ENCODE data around the gene PPP2R3A. TPM values are rescaled to one million over a fixed set of nuclear protein-coding genes. Genes with fewer than 3 reads are reported as not detected.

Gene PPP2R3A
- total and polyA plus RNA-seq, 3 donors from 2014 or later: 12.2 to 41.7 (median 35.4) TPM

- Histone ChIP-seq H3K4me1 (peaks cover 4% of the 10 kb centered on the region), H3K27ac (no peak overlapping the region), H3K36me3 (ENCODE audit: low read depth, missing control alignments) (no peaks in the 10 kb centered on the region), H3K4me3 (no peak overlapping the region), H3K9me3 (no peaks in the 10 kb centered on the region), H3K27me3 (no peaks in the 10 kb centered on the region)
- intact Hi-C loops (cut with DNase I; ENCODE audit: low total_unique reads): no loop called here
- TF ChIP-seq CTCF (IDR thresholded peaks at IDR 0.05): no peak
- no peak for TF ChIP-seq POLR2A (IDR thresholded peaks at IDR 0.05)
- DNase-seq: no peak
Measured at GRCh38 chr3:135975053-135975452, 9.5 kb downstream of the PPP2R3A start.

GRCh38 chr3:135975536-135975935, 10.0 kb downstream of the PPP2R3A start:
- intact Hi-C loops (cut with DNase I; ENCODE audit: low total_unique reads): no loop called here
- no peak overlapping the region for H3K4me3 ChIP-seq
- TF ChIP-seq CTCF (IDR thresholded peaks at IDR 0.05) (no peak), POLR2A (IDR thresholded peaks at IDR 0.05) (no peak)

GRCh38 chr3:135980343-135980742, 14.8 kb downstream of the PPP2R3A start:
- TF ChIP-seq CTCF (IDR thresholded peaks at IDR 0.05) (no peak), POLR2A (IDR thresholded peaks at IDR 0.05) (no peak)
- Histone ChIP-seq H3K27ac (no peak overlapping the region), H3K4me3 (no peak overlapping the region), H3K27me3 (no peaks in the 10 kb centered on the region), H3K4me1 (no peaks in the 10 kb centered on the region), H3K9me3 (no peaks in the 10 kb centered on the region), H3K36me3 (ENCODE audit: low read depth, missing control alignments) (no peaks in the 10 kb centered on the region)
- WGBS, 2 donors: 83 to 94% methylated on average over 2 of the region's 2 CpGs
- intact Hi-C loops (cut with DNase I; ENCODE audit: low total_unique reads): no loop called here
- DNase-seq: no peak

More at GRCh38 chr3:135975536-135975935, 10.0 kb downstream of the PPP2R3A start:
- Histone ChIP-seq H3K9me3 (no peaks in the 10 kb centered on the region), H3K27ac (no peak overlapping the region), H3K27me3 (no peaks in the 10 kb centered on the region), H3K4me1 (peaks cover 3% of the 10 kb centered on the region), H3K36me3 (ENCODE audit: low read depth, missing control alignments) (no peaks in the 10 kb centered on the region)
- no peak for DNase-seq
- 86 to 88% methylated on average over 2 of the region's 2 CpGs for WGBS, 2 donors

GRCh38 chr3:135981701-135982403, 16.3 kb downstream of the PPP2R3A start:
- H3K27me3 ChIP-seq: no peaks in the 10 kb centered on the region
- no peaks in the 10 kb centered on the region for H3K36me3 ChIP-seq (ENCODE audit: low read depth, missing control alignments)
- no peaks in the 10 kb centered on the region for H3K9me3 ChIP-seq
- intact Hi-C loops (cut with DNase I; ENCODE audit: low total_unique reads): no loop called here
- no peak overlapping the region for H3K27ac ChIP-seq
- H3K4me1 ChIP-seq: no peaks in the 10 kb centered on the region
- H3K4me3 ChIP-seq: no peak overlapping the region
- no peak for DNase-seq
- WGBS, 2 donors: 70 to 71% methylated on average over 4 of the region's 4 CpGs
- TF ChIP-seq CTCF (IDR thresholded peaks at IDR 0.05): no peak
- no peak for TF ChIP-seq POLR2A (IDR thresholded peaks at IDR 0.05)

- no peak for TF ChIP-seq CTCF (IDR thresholded peaks at IDR 0.05)
- TF ChIP-seq POLR2A (IDR thresholded peaks at IDR 0.05): no peak
- intact Hi-C loops (cut with DNase I; ENCODE audit: low total_unique reads): no loop called here
- Histone ChIP-seq H3K27ac (no peak overlapping the region), H3K4me3 (no peak overlapping the region), H3K9me3 (no peaks in the 10 kb centered on the region), H3K36me3 (ENCODE audit: low read depth, missing control alignments) (no peaks in the 10 kb centered on the region), H3K4me1 (no peaks in the 10 kb centered on the region), H3K27me3 (no peaks in the 10 kb centered on the region)
- no peak for DNase-seq
- WGBS, 2 donors: 100% methylated on average over 1 of the region's 1 CpG
Measured at GRCh38 chr3:135982404-135982761, 16.9 kb downstream of the PPP2R3A start.
